K562 (cell line): Measurements from ENCODE around the gene RNMT. TPM values are rescaled to one million over a fixed set of nuclear protein-coding genes. Genes with fewer than 3 reads are reported as not detected.

Source experiments
- ATAC-seq: fragments of 200-7000 bp; cut with Tn5 transposase; 3 replicates; pipeline ENCODE4 v1.9.1; 2020; ENCODE audit warnings: moderate library complexity
- BruUV-seq: library from RNA; stranded (reverse); fragments of 400-500 nt; replicated peaks from 2 replicates; lab custom pipeline; 2021; lab: Mats Ljungman, UMichigan
- CTCF ChIA-PET: fragments of 300-600 bp; formaldehyde crosslinking; extraction: SDS; loops from one replicate; lab custom pipeline; 2021; ENCODE audit warnings: low intra/inter-chr PET ratio; lab: Yijun Ruan, JAX
- POLR2A ChIA-PET: fragments of 300-600, 350-650 bp; sonication (Branson Sonifier 250); formaldehyde crosslinking; extraction: SDS; loops from one replicate; lab custom pipeline; 2021; ENCODE audit warnings: antibody characterized with exemption, inconsistent platforms; lab: Yijun Ruan, JAX
- DNase-seq, 4 experiments: peaks; one replicate each; pipeline versions ENCODE4 v3.0.0 to v3.0.0-alpha.2; 2011 to 2018; ENCODE audit warnings: low spot score in 3 of 4, mixed read lengths in 3 of 4; ENCODE audit errors: extremely low read depth in 1 of 4
- FAIRE-seq: peaks from 2 replicates; lab custom pipeline; 2011; peaks lifted over from hg19 to GRCh38; lab: Jason Lieb, UNC
- H2AFZ ChIP-seq: 2 replicates; pipeline ENCODE4 v1.6.0; 2011; ENCODE audit warnings: low read depth, low read length, control low read depth, inconsistent platforms
- H3K27ac ChIP-seq: fragments of 200-600 bp; 3 replicates; pipeline ENCODE4 v1.8.0; 2011; ENCODE audit warnings: low read depth, mild to moderate bottlenecking, control low read depth, inconsistent platforms, low read length, moderate library complexity, mixed read lengths; ENCODE audit errors: extremely low read depth
- H3K27me3 ChIP-seq, 2 experiments: fragments of 300-600 bp in 1 of 2; 2 replicates in 1 of 2; 3 replicates in 1 of 2; pipeline versions ENCODE4 v1.6.0 to v1.8.0; 2011; ENCODE audit warnings: inconsistent platforms in 2 of 2, low read length in 2 of 2, mild to moderate bottlenecking in 1 of 2, mixed read lengths in 1 of 2, moderate library complexity in 1 of 2; ENCODE audit not compliant: control insufficient read depth in 2 of 2, insufficient read depth in 2 of 2
- H3K36me3 ChIP-seq: fragments of 300-600 bp; 3 replicates; pipeline ENCODE4 v1.8.0; 2011; ENCODE audit warnings: mild to moderate bottlenecking, low read length, inconsistent platforms; ENCODE audit not compliant: control insufficient read depth, insufficient read depth
- H3K4me1 ChIP-seq, 2 experiments: fragments of 200-600 bp in 1 of 2; replicated peaks in 1 of 2; 2 replicates in 1 of 2; 3 replicates in 1 of 2; pipeline versions ENCODE4 v1.5.1 to v1.8.0; 2011; ENCODE audit warnings: inconsistent platforms in 2 of 2, low read length in 2 of 2, mild to moderate bottlenecking in 1 of 2, mixed read lengths in 1 of 2, moderate library complexity in 1 of 2; ENCODE audit not compliant: control insufficient read depth in 2 of 2, insufficient read depth in 2 of 2
- H3K4me2 ChIP-seq: 2 replicates; pipeline ENCODE4 v1.6.1; 2011; ENCODE audit warnings: low read length, control low read depth, inconsistent platforms, mixed read lengths; ENCODE audit not compliant: insufficient read depth
- H3K4me3 ChIP-seq: fragments of 200-600 bp; sonication (generic), shearing (Covaris generic); 2 replicates; pipeline ENCODE4 v1.5.1; 2016; ENCODE audit warnings: control low read depth, inconsistent platforms
- H3K79me2 ChIP-seq: fragments of 200-600 bp; 3 replicates; pipeline ENCODE4 v1.8.0; 2011; ENCODE audit warnings: low read length, inconsistent platforms; ENCODE audit not compliant: control insufficient read depth, insufficient read depth
- H3K9ac ChIP-seq, 2 experiments: 2 replicates each; pipeline versions ENCODE4 v1.6.0 to v1.6.1; 2011; ENCODE audit warnings: low read depth in 2 of 2, low read length in 2 of 2, control low read depth in 1 of 2, inconsistent platforms in 1 of 2, mild to moderate bottlenecking in 1 of 2, mixed read lengths in 1 of 2; ENCODE audit not compliant: insufficient read depth in 1 of 2
- H3K9me1 ChIP-seq: one replicate; pipeline ENCODE4 v1.6.0; 2011; ENCODE audit warnings: inconsistent platforms, mild to moderate bottlenecking, low read length, moderate library complexity; ENCODE audit not compliant: control insufficient read depth, insufficient read depth
- H3K9me3 ChIP-seq: replicated peaks from 2 replicates; pipeline ENCODE4 v1.5.1; 2011; ENCODE audit warnings: low read depth, low read length, inconsistent platforms; ENCODE audit not compliant: control insufficient read depth, insufficient read depth
- H4K20me1 ChIP-seq: replicated peaks from 2 replicates; pipeline ENCODE4 v1.6.1; 2011; ENCODE audit warnings: low read length, inconsistent platforms, mixed read lengths; ENCODE audit not compliant: control insufficient read depth, insufficient read depth
- CAMTA2 ChIP-seq: fragments of 250-450 bp; sonication (Bioruptor Pico); conservative IDR thresholded peaks from 2 replicates; pipeline ENCODE4 v1.5.1; 2022
- CTCFL ChIP-seq: IDR thresholded peaks from 2 replicates; pipeline ENCODE4 v1.6.1; 2011; ENCODE audit warnings: borderline replicate concordance, low read depth, mild to moderate bottlenecking, moderate library complexity, low read length; ENCODE audit not compliant: insufficient read depth, poor library complexity, severe bottlenecking
- KDM4B ChIP-seq, 2 experiments: fragments of 450-650 bp in 1 of 2; sonication (generic) in 1 of 2; IDR thresholded peaks; 2 replicates each; pipeline ENCODE4 v1.6.1; 2016 to 2017; ENCODE audit warnings: borderline replicate concordance in 2 of 2, antibody characterized with exemption in 1 of 2, low read depth in 1 of 2, mild to moderate bottlenecking in 1 of 2
- NR2F6 ChIP-seq: fragments of 450-650 bp; formaldehyde crosslinking; IDR thresholded peaks from 2 replicates; pipeline ENCODE4 v1.4.0; 2020; ENCODE audit warnings: mild to moderate bottlenecking
- POLR2H ChIP-seq: IDR thresholded peaks from 2 replicates; pipeline ENCODE4 v1.6.1; 2016; ENCODE audit warnings: missing genetic modification characterization, low read depth, mild to moderate bottlenecking, control low read depth, missing compliant biosample characterization, moderate library complexity
- SLC30A9 ChIP-seq: fragments of 250-450 bp; sonication (Bioruptor Pico); IDR thresholded peaks from 2 replicates; pipeline ENCODE4 v1.8.0; 2022; ENCODE audit warnings: mild to moderate bottlenecking, moderate library complexity
- SRSF9 ChIP-seq: fragments of 200-400 bp; formaldehyde crosslinking; IDR thresholded peaks from 2 replicates; pipeline ENCODE4 v1.6.1; 2017; ENCODE audit warnings: low read depth, low read length, borderline replicate concordance
- TBP ChIP-seq: optimal IDR thresholded peaks from 2 replicates; pipeline ENCODE3; 2011; ENCODE audit warnings: low read depth, low read length, improper control_type of control experiment
- in situ Hi-C: fragments of 300-500 bp; cut with MboI; formaldehyde crosslinking; loops from 4 replicates; pipeline ENCODE4 v1.15.0; 2018; ENCODE audit warnings: inconsistent platforms, mixed read lengths
- intact Hi-C: fragments of 100-400 bp; cut with micrococcal nuclease; formaldehyde crosslinking; loops from 2 replicates; pipeline ENCODE4 v1.14.2; 2022
- polyA plus RNA-seq, 8 experiments: library from polyadenylated mRNA; depleted of rRNA in 4 of 8; stranded (reverse) in 5 of 8; unstranded in 3 of 8; fragments of >200 nt; fragmentation: Nextera tagmentation in 2 of 8; fragmentation: Illumina TruSeq in 1 of 8; extraction: Ambion mirVana in 2 of 8; extraction: Trizol in 1 of 8; gene quantifications; 2 replicates each; pipeline versions ENCODE4 v1.2.1 to v1.2.3, GENCODE V29; 2011 to 2014; ENCODE audit warnings: inconsistent platforms in 1 of 8, missing spikeins in 1 of 8
- total RNA-seq, 7 experiments: library from RNA; depleted of rRNA in 6 of 7; stranded (reverse); fragments of >200 nt in 6 of 7; fragmentation: Illumina TruSeq in 2 of 7; extraction: Trizol in 2 of 7; gene quantifications; 2 replicates each; pipeline versions ENCODE4 v1.2.1 to v1.2.3, GENCODE V29; 2011 to 2021; ENCODE audit warnings: low replicate concordance in 1 of 7

The RNMT gene
- total and polyA plus RNA-seq, 9 of the 15 experiments (the other 6 are each of a cell fraction or from before 2014, with no cell fraction given) = 20.2 to 63.4 (median 34.1) TPM

GRCh38 chr18:13760047-13760446 lies 33.6 kb downstream of the RNMT start:
- H3K9me1 ChIP-seq = no peaks in the 10 kb centered on the region
- no peaks in the 10 kb centered on the region for H3K4me1 ChIP-seq
- no peak overlapping the region for H3K9ac ChIP-seq
- FAIRE-seq = no peak
- no peak overlapping the region for H2AFZ ChIP-seq
- no peak for DNase-seq
- H3K79me2 ChIP-seq = no peaks in the 10 kb centered on the region
- no peak for ATAC-seq
- H3K36me3 ChIP-seq = peaks cover 28% of the 10 kb centered on the region; the same call in 2 of the 3 replicates
- intact Hi-C loops = no loop called here
- no peak overlapping the region for H3K4me2 ChIP-seq
- CTCF ChIA-PET = no interaction called here
- no peaks in the 10 kb centered on the region; the same call in 1 of the 2 replicates for H3K9me3 ChIP-seq
- no peak overlapping the region for H3K4me3 ChIP-seq
- H3K27me3 ChIP-seq = no peaks in the 10 kb centered on the region
- no peaks in the 10 kb centered on the region for H4K20me1 ChIP-seq
- POLR2A ChIA-PET = no interaction called here
- TF ChIP-seq POLR2H (tag) (no peak), SLC30A9 (CRISPR knock-in tag) (no peak), SRSF9 (no peak), CTCFL (no peak), KDM4B (IDR thresholded peaks at IDR 0.05; ENCODE audit: borderline replicate concordance in 2 of 2, low read depth in 1 of 2) (no peak), NR2F6 (CRISPR knock-in tag) (no peak), CAMTA2 (CRISPR knock-in tag) (no peak), TBP (no peak)
- BruUV-seq = no TSS peak
- in situ Hi-C loops = no loop called here
- no peak overlapping the region for H3K27ac ChIP-seq
